G401 (cell line): ENCODE measurements around the gene SPINK4. TPM values are rescaled to one million over a fixed set of nuclear protein-coding genes. Genes with fewer than 3 reads are reported as not detected.
A peak's percentile ranks its signal among the peaks of the same experiment; 100 is the strongest.

ENCODE experiments used
- DNase-seq: peaks from one replicate; pipeline ENCODE4 v3.0.0-alpha.2; 2015; ENCODE audit warnings: low spot score
- in situ Hi-C: cut with HindIII; loops from 2 replicates; pipeline ENCODE4 v1.10.0; 2016; ENCODE audit warnings: low sequenced_read_pairs, mixed read lengths
- total RNA-seq: library from RNA; depleted of rRNA; stranded (reverse); fragments of >200 nt; shearing (Covaris generic); gene quantifications from 2 replicates; pipeline ENCODE4 v1.2.3, GENCODE V29; 2014; rRNA removed

The SPINK4 gene
- not detected in 2 replicates for total RNA-seq

- in situ Hi-C loops: no loop called here
- no peak for DNase-seq
Measured at GRCh38 chr9:33239921-33240320, at the start of gene SPINK4. SPINK4 (plus strand) TSS chr9:33240167; CDS start chr9:33240209, 42 bp downstream.

GRCh38 chr9:33192493-33193255, 47.3 kb upstream of the SPINK4 start:
- no peak for DNase-seq
- in situ Hi-C loops: no loop called here

- in situ Hi-C loops: no loop called here
- DNase-seq: no peak
Measured at GRCh38 chr9:33193818-33194217, 46.1 kb upstream of the SPINK4 start.

GRCh38 chr9:33196736-33197135, 43.2 kb upstream of the SPINK4 start:
- DNase-seq: no peak
- in situ Hi-C loops: no loop called here

- no peak for DNase-seq
- in situ Hi-C loops: no loop called here
Measured at GRCh38 chr9:33197279-33198152, 42.5 kb upstream of the SPINK4 start.

- in situ Hi-C loops: no loop called here
- no peak for DNase-seq
Measured at GRCh38 chr9:33198165-33198564, 41.8 kb upstream of the SPINK4 start.

- no peak for DNase-seq
- in situ Hi-C loops: no loop called here
Measured at GRCh38 chr9:33202018-33202417, 37.9 kb upstream of the SPINK4 start.

- DNase-seq: no peak
- in situ Hi-C loops: no loop called here
Measured at GRCh38 chr9:33202552-33203201, 37.3 kb upstream of the SPINK4 start.

- no peak for DNase-seq
- in situ Hi-C loops: no loop called here
Measured at GRCh38 chr9:33209394-33209793, 30.6 kb upstream of the SPINK4 start.

- no peak for DNase-seq
- in situ Hi-C loops: no loop called here
Measured at GRCh38 chr9:33210006-33210715, 29.8 kb upstream of the SPINK4 start.

GRCh38 chr9:33211695-33212393, 28.1 kb upstream of the SPINK4 start:
- in situ Hi-C loops: no loop called here
- no peak for DNase-seq

GRCh38 chr9:33220681-33221567, 19.0 kb upstream of the SPINK4 start:
- in situ Hi-C loops: no loop called here
- no peak for DNase-seq

- in situ Hi-C loops: no loop called here
- DNase-seq: no peak
Measured at GRCh38 chr9:33221568-33221884, 18.4 kb upstream of the SPINK4 start.

GRCh38 chr9:33222031-33222430, 17.9 kb upstream of the SPINK4 start:
- no peak for DNase-seq
- in situ Hi-C loops: no loop called here

GRCh38 chr9:33223696-33224095, 16.3 kb upstream of the SPINK4 start:
- no peak for DNase-seq
- in situ Hi-C loops: no loop called here

- peak; percentile 81 for DNase-seq
- in situ Hi-C loops: no loop called here
Measured at GRCh38 chr9:33225319-33226147, 14.4 kb upstream of the SPINK4 start.

GRCh38 chr9:33227008-33227398, 13.0 kb upstream of the SPINK4 start:
- in situ Hi-C loops: no loop called here
- DNase-seq: no peak
